Measurements from ENCODE around the gene APOBEC3H.

DNA sequence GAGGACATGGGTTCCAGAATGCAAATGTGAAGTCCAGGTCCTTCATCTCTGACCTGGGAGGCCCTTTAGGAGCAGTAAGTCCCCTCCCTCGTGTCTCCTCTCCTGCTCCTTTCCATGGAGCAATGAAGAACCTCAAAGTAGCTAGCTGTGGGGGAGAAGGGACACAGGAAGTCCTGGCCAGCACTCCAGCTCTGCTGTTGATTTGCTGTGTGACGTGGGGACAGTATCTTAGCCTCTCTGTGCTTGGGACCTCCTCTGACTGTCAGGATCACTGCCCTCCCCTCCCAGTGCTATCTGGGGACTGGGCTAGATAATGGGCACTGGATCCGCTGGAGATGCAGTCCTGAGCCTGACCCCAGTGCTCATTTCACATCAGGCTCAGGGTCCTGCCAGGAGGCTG lies 1.1 kb upstream of the APOBEC3H start:
- no peak for TF ChIP-seq CTCF (IDR thresholded peaks at IDR 0.05; ENCODE audit: insufficient read depth, low read length, poor library complexity, severe bottlenecking)
- no peak for TF ChIP-seq EZH2phosphoT487 (conservative IDR thresholded peaks at IDR 0.05; ENCODE audit: low read length)

Measured in SU-DHL-6 (cell line).